Vagina (tissue), 2 donors: Measurements from ENCODE around the gene PARN. TPM values are rescaled to one million over a fixed set of nuclear protein-coding genes. Genes with fewer than 3 reads are reported as not detected.
"Not testable (repeated sequence)": the region's sequence is repeated elsewhere in the genome, so short reads cannot be mapped to it uniquely, and the experiment has no call there.

Experiments used
- DNase-seq, 2 donors: peaks; one replicate each; pipeline ENCODE4 v3.0.0-alpha.2; 2017; ENCODE audit errors: extremely low spot score in 2 of 2
- H3K27ac ChIP-seq: fragments of 200-600 bp; sonication (generic); one replicate; pipeline ENCODE4 v1.5.1; 2019
- H3K27me3 ChIP-seq: fragments of 200-600 bp; sonication (generic); one replicate; pipeline ENCODE4 v1.5.1; 2019
- H3K36me3 ChIP-seq, 2 donors: fragments of 200-600 bp; sonication (generic); one replicate each; pipeline ENCODE4 v1.5.1; 2017 to 2019
- H3K4me1 ChIP-seq: fragments of 200-600 bp; sonication (generic); one replicate; pipeline ENCODE4 v1.5.1; 2019
- H3K4me3 ChIP-seq, 2 donors: fragments of 200-600 bp; sonication (generic); 1 replicate in 1 of 2; 2 replicates in 1 of 2; pipeline ENCODE4 v1.5.1; 2016 to 2019
- H3K9me3 ChIP-seq: fragments of 200-600 bp; sonication (generic); one replicate; pipeline ENCODE4 v1.5.1; 2019
- POLR2A ChIP-seq, 2 donors: fragments of 450-650 bp; IDR thresholded peaks; one replicate each; pipeline ENCODE4 v1.6.1; 2017; ENCODE audit warnings: antibody characterized with exemption in 2 of 2, mild to moderate bottlenecking in 2 of 2, moderate library complexity in 2 of 2
- POLR2AphosphoS5 ChIP-seq, 2 donors: sonication (generic); formaldehyde crosslinking; IDR thresholded peaks; one replicate each; pipeline ENCODE4 v1.9.0; 2017; ENCODE audit warnings: antibody characterized with exemption in 2 of 2, mild to moderate bottlenecking in 2 of 2, low read depth in 1 of 2; ENCODE audit not compliant: insufficient read depth in 1 of 2
- intact Hi-C: fragments of 100-400 bp; cut with DNase I; formaldehyde crosslinking; loops from one replicate; pipeline ENCODE4 v1.15.1; 2023
- total RNA-seq: library from RNA; depleted of rRNA; stranded (reverse); fragments of >200 nt; gene quantifications from one replicate; pipeline ENCODE4 v1.2.3, GENCODE V29; 2016
- TF ChIP-seq, protein P1 (sequence below), 3 experiments: fragments of 450-650 bp in 2 of 3; fragments of 200-600 bp in 1 of 3; sonication (generic) in 1 of 3; IDR thresholded peaks; one replicate each; pipeline ENCODE4 v1.5.1; 2017 to 2019; ENCODE audit warnings: antibody characterized with exemption in 3 of 3, mild to moderate bottlenecking in 2 of 3, moderate library complexity in 2 of 3

Gene PARN
- total RNA-seq, 1 donor from 2014 or later, result 39.3 TPM

DNA sequence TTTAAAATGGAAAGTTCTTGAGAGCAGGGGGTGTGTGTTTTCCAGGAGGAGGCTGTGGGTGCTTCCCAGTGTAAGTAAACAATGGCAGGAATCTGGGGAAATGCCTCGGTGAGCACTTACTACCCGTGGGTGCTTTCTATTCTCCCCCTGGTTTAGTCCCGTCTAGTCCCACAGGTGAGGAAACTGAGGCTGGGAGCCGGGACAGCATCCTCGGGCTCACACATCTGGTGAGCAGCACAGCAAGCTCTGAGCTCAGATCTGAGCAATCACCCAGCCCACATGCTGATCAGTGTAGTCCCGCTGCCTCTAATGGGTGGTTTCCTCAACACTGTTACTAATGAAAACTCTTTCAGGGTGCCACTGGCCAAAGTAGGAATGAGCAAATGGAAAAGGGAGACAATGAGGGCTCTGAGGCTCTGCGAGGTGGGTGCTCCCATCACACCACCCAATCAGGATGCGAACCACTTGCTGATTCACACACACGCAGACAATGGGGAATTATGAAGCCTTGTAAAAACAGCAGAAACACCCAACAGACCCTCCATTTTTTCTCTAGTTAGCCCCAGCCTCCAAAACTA is 202.6 kb downstream of the PARN start:
- Histone ChIP-seq H3K36me3 (no peaks in the 10 kb centered on the region), H3K9me3 (no peaks in the 10 kb centered on the region), H3K4me3 (no peak overlapping the region), H3K27me3 (no peaks in the 10 kb centered on the region), H3K4me1 (no peaks in the 10 kb centered on the region), H3K27ac (no peak overlapping the region)
- intact Hi-C loops, result loop anchor here (2.0 kb wide), 1 partner anchor 21 kb away; no protein-coding TSS in a partner anchor
- TF ChIP-seq, protein P1, sequence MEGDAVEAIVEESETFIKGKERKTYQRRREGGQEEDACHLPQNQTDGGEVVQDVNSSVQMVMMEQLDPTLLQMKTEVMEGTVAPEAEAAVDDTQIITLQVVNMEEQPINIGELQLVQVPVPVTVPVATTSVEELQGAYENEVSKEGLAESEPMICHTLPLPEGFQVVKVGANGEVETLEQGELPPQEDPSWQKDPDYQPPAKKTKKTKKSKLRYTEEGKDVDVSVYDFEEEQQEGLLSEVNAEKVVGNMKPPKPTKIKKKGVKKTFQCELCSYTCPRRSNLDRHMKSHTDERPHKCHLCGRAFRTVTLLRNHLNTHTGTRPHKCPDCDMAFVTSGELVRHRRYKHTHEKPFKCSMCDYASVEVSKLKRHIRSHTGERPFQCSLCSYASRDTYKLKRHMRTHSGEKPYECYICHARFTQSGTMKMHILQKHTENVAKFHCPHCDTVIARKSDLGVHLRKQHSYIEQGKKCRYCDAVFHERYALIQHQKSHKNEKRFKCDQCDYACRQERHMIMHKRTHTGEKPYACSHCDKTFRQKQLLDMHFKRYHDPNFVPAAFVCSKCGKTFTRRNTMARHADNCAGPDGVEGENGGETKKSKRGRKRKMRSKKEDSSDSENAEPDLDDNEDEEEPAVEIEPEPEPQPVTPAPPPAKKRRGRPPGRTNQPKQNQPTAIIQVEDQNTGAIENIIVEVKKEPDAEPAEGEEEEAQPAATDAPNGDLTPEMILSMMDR (IDR thresholded peaks at IDR 0.05), result no peak
- TF ChIP-seq POLR2A (IDR thresholded peaks at IDR 0.05), result no peak
- no peak for TF ChIP-seq POLR2AphosphoS5 (IDR thresholded peaks at IDR 0.05; ENCODE audit: insufficient read depth in 1 of 2, low read depth in 1 of 2)
- DNase-seq, result no peak

DNA sequence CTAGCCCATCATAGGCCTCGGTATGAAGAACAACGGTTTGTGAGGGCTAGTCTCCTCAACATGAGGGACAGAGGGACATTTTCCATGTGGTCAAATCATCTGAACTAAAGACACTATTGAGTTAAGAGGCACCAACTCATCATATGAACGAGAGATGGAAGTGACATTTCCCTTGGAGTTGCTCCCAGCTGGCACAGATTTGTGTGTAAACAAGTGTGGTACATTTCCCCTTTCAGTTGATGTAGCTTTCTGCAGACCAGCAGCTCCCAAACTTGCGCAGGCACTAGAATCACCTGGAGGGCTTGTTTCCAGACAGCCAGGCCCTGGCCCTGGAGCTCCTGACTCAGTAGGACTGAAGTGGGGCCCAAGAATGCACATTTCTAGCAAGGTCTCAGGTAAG is 205.5 kb downstream of the PARN start:
- DNase-seq, result no peak
- H3K36me3 ChIP-seq, result no peaks in the 10 kb centered on the region
- intact Hi-C loops, result no loop called here
- no peaks in the 10 kb centered on the region for H3K9me3 ChIP-seq
- no peaks in the 10 kb centered on the region for H3K27me3 ChIP-seq
- no peak overlapping the region for H3K4me3 ChIP-seq
- H3K27ac ChIP-seq, result no peak overlapping the region
- no peaks in the 10 kb centered on the region for H3K4me1 ChIP-seq
- TF ChIP-seq, protein P1 (IDR thresholded peaks at IDR 0.05), result no peak
- TF ChIP-seq POLR2A (IDR thresholded peaks at IDR 0.05), result no peak
- no peak for TF ChIP-seq POLR2AphosphoS5 (IDR thresholded peaks at IDR 0.05; ENCODE audit: insufficient read depth in 1 of 2, low read depth in 1 of 2)

DNA sequence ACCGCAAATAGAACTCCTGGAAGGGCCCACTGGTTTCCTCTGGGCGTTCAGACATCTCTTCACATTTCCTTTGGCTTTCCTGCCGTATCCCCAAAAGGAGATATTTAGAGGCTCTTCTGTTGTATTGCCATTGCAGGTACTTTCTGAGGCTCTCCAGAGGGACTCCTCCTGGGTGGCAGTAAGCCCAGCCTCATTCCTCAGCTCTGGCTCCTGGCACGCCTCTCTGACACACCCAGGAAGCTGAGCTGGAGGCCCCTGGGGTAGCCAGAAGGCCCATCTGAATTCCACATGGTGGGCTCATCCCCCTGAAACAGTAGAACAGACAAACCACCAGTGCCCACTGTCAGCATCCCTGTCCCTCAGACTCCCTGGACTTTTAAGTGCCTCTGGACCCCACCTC is 206.7 kb downstream of the PARN start:
- intact Hi-C loops, result no loop called here

DNA sequence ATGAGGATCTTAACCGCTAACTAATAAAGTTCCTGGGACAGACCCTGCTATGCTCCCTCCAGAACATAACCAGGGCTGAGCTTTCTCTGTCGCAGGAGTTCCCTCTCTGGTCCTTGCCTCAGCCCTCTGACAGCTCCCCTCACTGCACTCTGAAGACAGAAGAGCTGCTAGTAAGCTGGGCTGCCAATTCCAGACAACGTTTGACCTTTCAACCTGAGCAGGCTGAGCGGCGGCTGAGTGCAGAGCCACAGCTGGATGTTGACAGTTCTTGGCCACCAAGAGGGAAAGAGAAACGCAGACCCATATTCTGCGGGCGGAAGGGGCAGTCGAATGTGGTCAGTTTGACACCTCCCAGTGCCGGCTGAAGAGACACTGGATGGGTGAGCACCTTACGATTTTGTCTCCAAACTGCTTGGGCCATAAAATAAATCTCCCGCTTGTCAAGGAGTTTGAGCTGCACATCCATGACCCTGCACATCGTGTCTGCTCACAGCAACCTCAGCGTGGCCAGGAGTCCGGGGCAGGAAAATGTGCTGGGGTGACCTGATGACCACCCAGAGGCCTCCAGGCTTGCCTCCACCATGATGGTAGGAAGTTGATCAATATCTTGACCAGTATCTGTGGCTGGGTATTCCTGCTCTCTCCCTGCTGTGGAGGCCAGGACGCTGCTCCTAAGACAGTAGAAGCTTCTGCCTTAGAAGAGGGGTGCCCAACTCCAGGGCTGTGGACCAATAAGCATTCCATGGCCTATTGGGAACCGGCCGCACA is 209.2 kb downstream of the PARN start:
- H3K4me3 ChIP-seq, result no peak overlapping the region
- no peaks in the 10 kb centered on the region for H3K27me3 ChIP-seq
- no peaks in the 10 kb centered on the region for H3K36me3 ChIP-seq
- no peaks in the 10 kb centered on the region for H3K9me3 ChIP-seq
- no peak overlapping the region for H3K27ac ChIP-seq
- TF ChIP-seq POLR2A (IDR thresholded peaks at IDR 0.05), result no peak
- no peak for TF ChIP-seq POLR2AphosphoS5 (IDR thresholded peaks at IDR 0.05; ENCODE audit: insufficient read depth in 1 of 2, low read depth in 1 of 2)
- TF ChIP-seq, protein P1 (IDR thresholded peaks at IDR 0.05), result no peak
- H3K4me1 ChIP-seq, result no peaks in the 10 kb centered on the region
- DNase-seq, result no peak
- intact Hi-C loops, result no loop called here

More for the DNA sequence above, 206.7 kb downstream of the PARN start:
- Histone ChIP-seq H3K9me3 (no peaks in the 10 kb centered on the region), H3K36me3 (no peaks in the 10 kb centered on the region), H3K4me3 (no peak overlapping the region), H3K4me1 (no peaks in the 10 kb centered on the region), H3K27me3 (no peaks in the 10 kb centered on the region), H3K27ac (no peak overlapping the region)
- TF ChIP-seq POLR2AphosphoS5 (IDR thresholded peaks at IDR 0.05; ENCODE audit: insufficient read depth in 1 of 2, low read depth in 1 of 2) (no peak), POLR2A (IDR thresholded peaks at IDR 0.05) (no peak)
- TF ChIP-seq, protein P1 (IDR thresholded peaks at IDR 0.05), result no peak
- DNase-seq, result no peak

DNA sequence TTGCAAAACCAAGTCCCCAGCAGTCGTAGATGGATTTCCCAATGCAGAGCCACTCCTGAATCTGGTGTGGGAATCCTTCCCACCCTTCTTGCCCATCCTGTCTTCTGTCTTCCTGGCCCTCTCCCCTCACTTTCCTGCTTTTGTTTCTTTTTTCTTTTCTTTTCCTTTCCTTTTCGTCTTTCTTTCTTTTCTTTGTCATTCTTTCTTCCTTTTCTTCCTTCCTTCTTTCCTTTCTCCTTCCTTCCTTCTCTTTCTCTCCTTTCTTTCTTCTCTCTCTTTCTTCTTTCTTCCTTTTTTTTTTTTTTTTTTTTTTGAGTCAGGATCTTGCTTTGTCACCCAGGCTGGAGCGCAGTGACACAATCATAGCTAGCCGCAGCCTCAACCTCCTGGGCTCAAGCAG is 209.8 kb downstream of the PARN start:
- H3K27ac ChIP-seq, H3K9me3 ChIP-seq, intact Hi-C loops, H3K36me3 ChIP-seq, H3K27me3 ChIP-seq, H3K4me1 ChIP-seq, H3K4me3 ChIP-seq, DNase-seq: not testable (repeated sequence)
